A549 treated with Hydrocortisone at 1 μM for 4 hours (cell line): ENCODE data around the gene SCAMP4. TPM values are rescaled to one million over a fixed set of nuclear protein-coding genes. Genes with fewer than 3 reads are reported as not detected.

ENCODE experiments used
- total RNA-seq: library from RNA; stranded (reverse); fragments of 200-300 nt; extraction: Qiagen RNA extraction; gene quantifications from 5 replicates; pipeline ENCODE4 v1.2.3, GENCODE V29; 2022

SCAMP4 gene
- 44.5 to 80.6 TPM (median 53.3 TPM) in 5 replicates for total RNA-seq

DNA sequence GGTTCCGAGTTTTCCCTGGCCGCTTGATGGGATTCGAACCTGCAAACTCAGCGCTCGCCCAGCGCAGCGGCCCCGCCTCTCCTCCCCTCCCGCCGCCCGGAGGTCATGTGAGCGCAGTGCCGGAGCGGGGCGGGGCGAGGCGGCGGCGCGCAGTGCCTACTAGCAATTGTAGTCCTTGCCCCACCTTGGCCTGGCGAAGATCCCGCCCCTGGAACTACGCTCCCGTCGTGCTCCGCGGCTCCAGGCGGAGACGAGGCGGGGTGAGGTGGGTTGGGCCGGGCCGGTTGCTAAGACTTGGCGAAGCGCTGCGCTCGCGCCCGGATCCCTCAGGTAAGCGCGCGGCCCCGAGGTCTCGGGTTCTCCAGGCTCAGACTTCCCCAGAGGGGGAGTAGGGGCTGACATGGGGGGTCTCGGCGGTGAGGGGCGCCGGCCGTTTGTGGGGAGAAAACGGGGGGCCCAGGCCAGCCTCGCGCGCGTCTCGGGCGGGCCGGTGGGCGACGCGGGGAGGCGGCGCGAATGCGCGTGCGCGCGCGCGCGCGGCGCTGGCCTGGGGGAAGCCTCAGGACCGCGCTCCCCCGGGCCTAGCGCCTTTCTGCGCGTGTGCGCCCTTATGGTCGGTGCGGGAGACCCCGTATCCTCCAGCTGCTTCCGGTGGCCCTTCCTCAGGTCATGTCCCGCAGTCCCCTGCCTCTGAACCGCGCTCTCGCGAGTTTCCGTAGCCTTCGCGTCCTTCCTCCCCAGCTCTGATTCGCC, at the start of gene SCAMP4, which contains the start of gene ADAT3:
SCAMP4 (plus strand) TSS at position 290 of the 753 bp plus-strand sequence. CDS start 9,621 bp downstream, outside the sequence.
ADAT3 (plus strand) TSS at position 290 of the 753 bp plus-strand sequence. CDS start 6,649 bp downstream, outside the sequence.

GRCh38 chr19:1863328-1863637, 41.9 kb upstream of the SCAMP4 start, which contains the start of gene KLF16:
Gene KLF16, minus strand, starts transcription at chr19:1863579. Its CDS starts 82 bp downstream, at chr19:1863497.

DNA sequence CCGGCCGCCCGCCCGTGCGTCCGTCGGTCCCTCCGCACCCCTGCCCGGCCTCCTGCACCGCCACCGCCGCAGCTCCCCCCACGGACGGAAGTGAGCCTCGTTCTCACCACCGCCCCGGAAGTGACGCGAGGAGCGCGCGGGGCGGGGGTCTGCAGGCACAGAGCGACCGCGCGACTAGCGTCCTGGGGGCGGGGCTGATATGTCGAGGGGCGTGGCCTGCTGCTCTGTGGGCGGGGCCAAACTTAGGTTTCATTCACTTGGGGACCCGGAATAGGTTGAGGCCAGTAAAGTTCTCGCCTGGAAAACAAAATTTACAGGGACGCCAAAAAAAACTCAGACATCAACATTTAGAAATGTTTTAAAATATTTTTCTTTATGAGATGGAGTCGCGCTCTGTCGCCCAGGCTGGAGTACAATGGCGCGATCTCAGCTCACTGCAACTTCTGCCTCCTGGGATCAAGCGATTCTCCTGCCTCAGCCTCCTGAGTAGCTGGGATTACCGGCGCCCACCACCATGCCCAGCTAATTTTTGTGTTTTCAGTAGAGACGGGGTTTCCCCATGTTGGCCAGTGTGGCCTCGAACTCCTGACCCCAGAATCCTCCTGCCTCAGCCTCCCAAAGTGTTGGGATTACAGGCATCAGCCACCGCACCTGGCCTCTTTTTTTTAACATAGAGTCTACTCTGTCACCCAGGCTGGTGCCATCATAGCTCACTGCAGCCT, 19.6 kb upstream of the SCAMP4 start, which contains the start of gene ABHD17A:
ABHD17A (minus strand) TSS at position 99 of the 722 bp plus-strand sequence. CDS start 3,930 bp downstream, outside the sequence.

GRCh38 chr19:1941146-1942077, 36.2 kb downstream of the SCAMP4 start, which contains the start of gene CSNK1G2:
Gene CSNK1G2, plus strand, starts transcription at chr19:1941172. Its CDS starts 28,601 bp downstream, at chr19:1969773.

Other genes with a start within 250 kb of the SCAMP4 start
- gene ONECUT3, start 151.9 kb upstream of the SCAMP4 start, total RNA-seq, result not detected in 5 replicates
- 2.6 to 3.6 TPM (median 3.3 TPM) in 5 replicates for gene ATP8B3, start 93.1 kb upstream of the SCAMP4 start, total RNA-seq
- gene REXO1, start 56.9 kb upstream of the SCAMP4 start, total RNA-seq, result 18.4 to 20.5 TPM (median 19.5 TPM) in 5 replicates
- 19.6 to 31.8 TPM (median 26.9 TPM) in 5 replicates for gene KLF16, start 41.8 kb upstream of the SCAMP4 start, total RNA-seq
- 21.2 to 37.9 TPM (median 35.0 TPM) in 5 replicates for gene ABHD17A, start 19.9 kb upstream of the SCAMP4 start, total RNA-seq
- gene ADAT3, start within 50 bp of the SCAMP4 start, total RNA-seq, result 2.7 to 6.1 TPM (median 4.6 TPM) in 5 replicates
- 37.9 to 49.6 TPM (median 45.6 TPM) in 5 replicates for gene CSNK1G2, start 35.8 kb downstream of the SCAMP4 start, total RNA-seq
- 35.7 to 46.5 TPM (median 41.7 TPM) in 5 replicates for gene BTBD2, start 110.3 kb downstream of the SCAMP4 start, total RNA-seq
- gene MKNK2, start 145.8 kb downstream of the SCAMP4 start, total RNA-seq, result 52.0 to 74.0 TPM (median 72.3 TPM) in 5 replicates
- 13.6 to 17.6 TPM (median 13.7 TPM) in 5 replicates for gene MOB3A, start 190.9 kb downstream of the SCAMP4 start, total RNA-seq
- gene IZUMO4, start 191.5 kb downstream of the SCAMP4 start, total RNA-seq, result 0.36 to 0.90 TPM (median 0.56 TPM) in 5 replicates
- 70.5 to 85.8 TPM (median 77.8 TPM) in 5 replicates for gene AP3D1, start 246.2 kb downstream of the SCAMP4 start, total RNA-seq